GM04504 (cell line): ENCODE results near the gene P4HTM.
"Not testable (repeated sequence)": the region's sequence is repeated elsewhere in the genome, so short reads cannot be mapped to it uniquely, and the experiment has no call there.

Source experiments
- DNase-seq: peaks from one replicate; pipeline ENCODE4 v3.0.0-alpha.2; 2012; ENCODE audit warnings: low read depth

The P4HTM gene

GRCh38 chr3:49007771-49008528 lies 17.9 kb downstream of the P4HTM start:
- peak; percentile 83 for DNase-seq

- not testable (repeated sequence) for DNase-seq
These were observed 18.6 kb downstream of the P4HTM start for GRCh38 chr3:49008627-49009026.

- no peak for DNase-seq
These were observed 19.4 kb downstream of the P4HTM start for GRCh38 chr3:49009396-49009795.

GRCh38 chr3:49012441-49013017 lies 22.5 kb downstream of the P4HTM start:
- DNase-seq: no peak

- no peak for DNase-seq
These were observed 23.2 kb downstream of the P4HTM start for GRCh38 chr3:49013113-49013737.

- no peak for DNase-seq
These were observed 24.0 kb downstream of the P4HTM start for GRCh38 chr3:49013738-49014660.

GRCh38 chr3:49015072-49015471 lies 25.0 kb downstream of the P4HTM start:
- no peak for DNase-seq

- no peak for DNase-seq
These were observed 25.7 kb downstream of the P4HTM start for GRCh38 chr3:49015765-49016164.

- no peak for DNase-seq
These were observed 26.6 kb downstream of the P4HTM start for GRCh38 chr3:49016414-49017228.

GRCh38 chr3:49017229-49017970 lies 27.4 kb downstream of the P4HTM start:
- DNase-seq: no peak

- DNase-seq: no peak
These were observed 28.1 kb downstream of the P4HTM start, which contains the start of gene DALRD3 for GRCh38 chr3:49017971-49018706. Gene DALRD3, minus strand, starts transcription at chr3:49018580. Its CDS starts 16 bp downstream, at chr3:49018564.

- DNase-seq: no peak
These were observed 28.6 kb downstream of the P4HTM start for GRCh38 chr3:49018707-49019006.

- no peak for DNase-seq
These were observed 29.9 kb downstream of the P4HTM start for GRCh38 chr3:49019941-49020329.

GRCh38 chr3:49020330-49021212 lies 30.5 kb downstream of the P4HTM start:
- DNase-seq: no peak

- DNase-seq: peak; percentile 97
These were observed 31.3 kb downstream of the P4HTM start for GRCh38 chr3:49021213-49021812.

- peak; percentile 85 for DNase-seq
These were observed 32.0 kb downstream of the P4HTM start, which contains the start of gene NDUFAF3 for GRCh38 chr3:49021813-49022687. Gene NDUFAF3, plus strand, starts transcription at chr3:49022121. Its CDS starts 24 bp downstream, at chr3:49022145.

- no peak for DNase-seq
These were observed 32.7 kb downstream of the P4HTM start for GRCh38 chr3:49022688-49023171.
